Measurements from ENCODE around the gene TARBP1. TPM values are rescaled to one million over a fixed set of nuclear protein-coding genes. Genes with fewer than 3 reads are reported as not detected.

TARBP1 gene
- total RNA-seq, 1 donor from 2014 or later = 11.2 TPM

DNA sequence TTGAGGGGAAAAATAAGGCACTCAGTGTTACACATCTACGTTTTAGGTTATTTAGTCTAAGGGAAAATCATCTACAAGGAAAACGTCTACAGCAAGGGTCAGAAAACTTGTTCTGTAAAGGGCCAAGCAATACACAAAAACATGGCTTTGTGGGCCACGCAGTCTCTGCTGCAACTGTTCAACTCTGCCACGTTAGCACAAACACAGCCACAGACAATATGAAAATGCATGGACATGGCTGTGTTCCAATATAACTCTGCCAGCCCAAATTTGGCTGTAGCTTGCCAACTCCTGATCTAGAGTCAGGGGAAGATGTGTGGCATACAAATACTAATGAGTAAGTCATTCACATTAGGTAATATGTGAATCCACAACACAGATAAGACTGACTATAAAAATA lies 65.0 kb downstream of the TARBP1 start:
- Mint-ChIP-seq H3K36me3 (ENCODE audit: low read depth) (peaks cover 15% of the 10 kb centered on the region), H3K9me3 (ENCODE audit: low read depth) (no peaks in the 10 kb centered on the region), H3K27ac (ENCODE audit: unreplicated experiment) (no peak overlapping the region), H3K4me3 (ENCODE audit: unreplicated experiment) (no peak overlapping the region), H3K4me1 (ENCODE audit: low read depth) (no peaks in the 10 kb centered on the region), H3K27me3 (ENCODE audit: low read depth) (no peaks in the 10 kb centered on the region)
- no peak for DNase-seq (ENCODE audit: low spot score)
- TF ChIP-seq, protein P1, sequence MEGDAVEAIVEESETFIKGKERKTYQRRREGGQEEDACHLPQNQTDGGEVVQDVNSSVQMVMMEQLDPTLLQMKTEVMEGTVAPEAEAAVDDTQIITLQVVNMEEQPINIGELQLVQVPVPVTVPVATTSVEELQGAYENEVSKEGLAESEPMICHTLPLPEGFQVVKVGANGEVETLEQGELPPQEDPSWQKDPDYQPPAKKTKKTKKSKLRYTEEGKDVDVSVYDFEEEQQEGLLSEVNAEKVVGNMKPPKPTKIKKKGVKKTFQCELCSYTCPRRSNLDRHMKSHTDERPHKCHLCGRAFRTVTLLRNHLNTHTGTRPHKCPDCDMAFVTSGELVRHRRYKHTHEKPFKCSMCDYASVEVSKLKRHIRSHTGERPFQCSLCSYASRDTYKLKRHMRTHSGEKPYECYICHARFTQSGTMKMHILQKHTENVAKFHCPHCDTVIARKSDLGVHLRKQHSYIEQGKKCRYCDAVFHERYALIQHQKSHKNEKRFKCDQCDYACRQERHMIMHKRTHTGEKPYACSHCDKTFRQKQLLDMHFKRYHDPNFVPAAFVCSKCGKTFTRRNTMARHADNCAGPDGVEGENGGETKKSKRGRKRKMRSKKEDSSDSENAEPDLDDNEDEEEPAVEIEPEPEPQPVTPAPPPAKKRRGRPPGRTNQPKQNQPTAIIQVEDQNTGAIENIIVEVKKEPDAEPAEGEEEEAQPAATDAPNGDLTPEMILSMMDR (IDR thresholded peaks at IDR 0.05) = no peak

DNA sequence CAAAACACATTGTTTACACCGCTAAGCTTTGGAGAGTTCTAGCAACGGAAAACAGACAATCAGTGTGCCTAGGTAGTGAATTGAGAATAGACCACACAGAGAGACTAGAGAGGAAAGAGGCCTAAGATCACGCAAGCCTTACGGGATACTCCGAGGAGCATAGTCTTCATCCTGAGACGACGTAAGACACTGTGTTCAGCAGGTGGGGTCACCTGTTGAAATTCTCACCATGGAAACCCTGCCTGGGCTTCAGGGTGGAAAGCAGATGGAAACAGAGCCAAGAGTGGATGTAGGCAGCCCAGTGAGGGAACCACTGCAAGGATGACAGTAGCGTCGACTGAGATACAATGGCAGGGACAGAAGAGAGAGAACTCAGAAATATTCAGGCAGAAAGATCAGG lies 65.5 kb downstream of the TARBP1 start:
- TF ChIP-seq, protein P1 (IDR thresholded peaks at IDR 0.05) = no peak
- Mint-ChIP-seq H3K9me3 (ENCODE audit: low read depth) (no peaks in the 10 kb centered on the region), H3K4me3 (ENCODE audit: unreplicated experiment) (no peak overlapping the region), H3K27me3 (ENCODE audit: low read depth) (no peaks in the 10 kb centered on the region), H3K27ac (ENCODE audit: unreplicated experiment) (no peak overlapping the region), H3K36me3 (ENCODE audit: low read depth) (peaks cover 16% of the 10 kb centered on the region), H3K4me1 (ENCODE audit: low read depth) (no peaks in the 10 kb centered on the region)
- no peak for DNase-seq (ENCODE audit: low spot score)

GRCh38 chr1:234412830-234413229 lies 66.1 kb downstream of the TARBP1 start:
- no peaks in the 10 kb centered on the region for H3K27me3 Mint-ChIP-seq (ENCODE audit: low read depth)
- H3K4me1 Mint-ChIP-seq (ENCODE audit: low read depth) = no peaks in the 10 kb centered on the region
- no peak for DNase-seq (ENCODE audit: low spot score)
- TF ChIP-seq, protein P1 (IDR thresholded peaks at IDR 0.05) = no peak
- peaks cover 15% of the 10 kb centered on the region for H3K36me3 Mint-ChIP-seq (ENCODE audit: low read depth)
- no peaks in the 10 kb centered on the region for H3K9me3 Mint-ChIP-seq (ENCODE audit: low read depth)
- H3K4me3 Mint-ChIP-seq (ENCODE audit: unreplicated experiment) = no peak overlapping the region
- no peak overlapping the region for H3K27ac Mint-ChIP-seq (ENCODE audit: unreplicated experiment)

GRCh38 chr1:234409328-234409727 lies 69.7 kb downstream of the TARBP1 start:
- Mint-ChIP-seq H3K27me3 (ENCODE audit: low read depth) (no peaks in the 10 kb centered on the region), H3K27ac (ENCODE audit: unreplicated experiment) (no peak overlapping the region), H3K36me3 (ENCODE audit: low read depth) (peaks cover 12% of the 10 kb centered on the region), H3K4me3 (ENCODE audit: unreplicated experiment) (no peak overlapping the region), H3K9me3 (ENCODE audit: low read depth) (no peaks in the 10 kb centered on the region), H3K4me1 (ENCODE audit: low read depth) (no peaks in the 10 kb centered on the region)
- TF ChIP-seq, protein P1 (IDR thresholded peaks at IDR 0.05) = peak; percentile 33
- no peak for DNase-seq (ENCODE audit: low spot score)

GRCh38 chr1:234408757-234409156 lies 70.2 kb downstream of the TARBP1 start:
- Mint-ChIP-seq H3K9me3 (ENCODE audit: low read depth) (no peaks in the 10 kb centered on the region), H3K27me3 (ENCODE audit: low read depth) (no peaks in the 10 kb centered on the region), H3K27ac (ENCODE audit: unreplicated experiment) (no peak overlapping the region), H3K4me1 (ENCODE audit: low read depth) (no peaks in the 10 kb centered on the region), H3K36me3 (ENCODE audit: low read depth) (peaks cover 11% of the 10 kb centered on the region), H3K4me3 (ENCODE audit: unreplicated experiment) (no peak overlapping the region)
- no peak for DNase-seq (ENCODE audit: low spot score)
- TF ChIP-seq, protein P1 (IDR thresholded peaks at IDR 0.05) = no peak
